Activated CD8-positive, alpha-beta T cell treated with anti-CD3 and anti-CD28 coated beads for 36 hours (primary cell): Measurements from ENCODE around the gene ACOX2. TPM values are rescaled to one million over a fixed set of nuclear protein-coding genes. Genes with fewer than 3 reads are reported as not detected.

Source experiments
- ATAC-seq: fragments of 200-7000 bp; cut with Tn5 transposase; one replicate; pipeline ENCODE4 v1.10.0; 2021; ENCODE audit warnings: mild to moderate bottlenecking, moderate library complexity
- CTCF ChIA-PET: fragments of 350-600 bp; sonication (Branson Sonifier 250); formaldehyde crosslinking; loops from one replicate; lab custom pipeline; 2021; ENCODE audit warnings: antibody characterized with exemption; lab: Charles Lee
- POLR2A ChIA-PET: fragments of 350-600 bp; sonication (Branson Sonifier 250); formaldehyde crosslinking; loops from one replicate; lab custom pipeline; 2021; ENCODE audit warnings: antibody characterized with exemption; lab: Charles Lee
- DNase-seq: peaks from one replicate; pipeline ENCODE4 v3.0.0-alpha.2; 2020
- H3K27ac Mint-ChIP-seq: one replicate; pipeline ENCODE4 v1.8.0; 2021; ENCODE audit warnings: mild to moderate bottlenecking, mixed read lengths
- H3K27me3 Mint-ChIP-seq: one replicate; pipeline ENCODE4 v1.8.0; 2021; ENCODE audit warnings: mixed read lengths
- H3K36me3 Mint-ChIP-seq: one replicate; pipeline ENCODE4 v1.8.0; 2021; ENCODE audit warnings: low read depth, mixed read lengths
- H3K4me1 Mint-ChIP-seq: one replicate; pipeline ENCODE4 v1.8.0; 2021; ENCODE audit warnings: low read depth, mixed read lengths
- H3K4me3 Mint-ChIP-seq: one replicate; pipeline ENCODE4 v1.8.0; 2021; ENCODE audit warnings: mild to moderate bottlenecking, moderate library complexity, mixed read lengths
- H3K9me3 Mint-ChIP-seq: one replicate; pipeline ENCODE4 v1.8.0; 2021; ENCODE audit warnings: mixed read lengths
- intact Hi-C: fragments of 100-400 bp; cut with micrococcal nuclease; formaldehyde crosslinking; loops from one replicate; pipeline ENCODE4 v1.10.0; 2022
- total RNA-seq, 2 experiments: library from RNA; stranded (reverse); gene quantifications; one replicate each; pipeline ENCODE4 v1.2.3, GENCODE V29; 2021
- TF ChIP-seq, protein P1 (sequence below): fragments of 200-600 bp; IDR thresholded peaks from one replicate; pipeline ENCODE4 v1.8.0; 2022; ENCODE audit warnings: antibody characterized with exemption, mild to moderate bottlenecking

ACOX2 gene
- total RNA-seq, 2 experiments from 2014 or later: not detected

DNA sequence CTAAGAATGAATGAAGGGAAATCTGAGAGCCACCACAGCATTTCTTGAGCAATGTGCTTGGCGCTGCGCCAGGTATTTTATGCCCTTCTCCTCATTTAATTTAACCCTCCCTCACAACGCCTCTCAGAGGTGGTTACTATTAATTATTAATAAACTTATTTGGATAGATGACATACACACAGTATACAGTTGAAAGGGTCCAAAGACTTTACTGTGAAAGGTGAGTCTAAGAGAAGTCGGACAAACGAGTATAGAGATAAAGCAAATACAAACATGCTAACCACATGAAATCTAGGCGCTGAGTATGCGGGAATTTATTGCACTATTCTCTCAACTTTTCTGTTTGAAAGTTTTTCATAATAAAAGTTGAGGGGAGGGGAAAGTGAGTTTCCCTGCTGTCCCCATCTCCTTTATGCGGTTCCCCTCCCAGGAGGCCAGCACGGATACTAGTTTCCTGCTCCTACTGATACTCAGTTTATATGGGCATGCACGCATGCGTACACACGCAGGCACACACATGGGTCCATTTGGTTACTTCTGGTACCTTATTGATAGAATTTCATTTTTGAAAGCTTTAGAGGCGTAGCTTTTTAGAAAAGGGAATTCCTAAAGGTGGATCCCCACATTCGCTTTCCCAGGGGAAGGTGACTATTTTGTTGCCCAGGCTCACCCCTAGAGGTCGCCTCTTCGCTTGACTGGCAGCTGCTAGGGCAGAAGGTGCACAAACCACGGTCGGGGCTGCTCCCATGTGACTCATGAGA lies 73.6 kb downstream of the ACOX2 start:
- ChIA-PET CTCF (interaction anchor here (0.7 to 3.7 kb wide), 17 partner anchors 8 to 167 kb away, joined by 3 to 30 read pairs (median 4); partner anchors contain the start of gene KCTD6), POLR2A (interaction anchor here (1.0 to 1.5 kb wide), 2 partner anchors 9 to 27 kb away, joined by 3 to 4 read pairs; no protein-coding TSS in a partner anchor)
- Mint-ChIP-seq H3K4me3 (peak overlapping the region; percentile 31), H3K4me1 (peaks cover 14% of the 10 kb centered on the region), H3K27ac (no peak overlapping the region), H3K36me3 (no peaks in the 10 kb centered on the region), H3K9me3 (no peaks in the 10 kb centered on the region), H3K27me3 (no peaks in the 10 kb centered on the region)
- intact Hi-C loops: loop anchor here (2.0 to 5.0 kb wide), 2 partner anchors 34 to 69 kb away; no protein-coding TSS in a partner anchor
- ATAC-seq: peak; percentile 97
- DNase-seq: peak; percentile 90
- TF ChIP-seq, protein P1, sequence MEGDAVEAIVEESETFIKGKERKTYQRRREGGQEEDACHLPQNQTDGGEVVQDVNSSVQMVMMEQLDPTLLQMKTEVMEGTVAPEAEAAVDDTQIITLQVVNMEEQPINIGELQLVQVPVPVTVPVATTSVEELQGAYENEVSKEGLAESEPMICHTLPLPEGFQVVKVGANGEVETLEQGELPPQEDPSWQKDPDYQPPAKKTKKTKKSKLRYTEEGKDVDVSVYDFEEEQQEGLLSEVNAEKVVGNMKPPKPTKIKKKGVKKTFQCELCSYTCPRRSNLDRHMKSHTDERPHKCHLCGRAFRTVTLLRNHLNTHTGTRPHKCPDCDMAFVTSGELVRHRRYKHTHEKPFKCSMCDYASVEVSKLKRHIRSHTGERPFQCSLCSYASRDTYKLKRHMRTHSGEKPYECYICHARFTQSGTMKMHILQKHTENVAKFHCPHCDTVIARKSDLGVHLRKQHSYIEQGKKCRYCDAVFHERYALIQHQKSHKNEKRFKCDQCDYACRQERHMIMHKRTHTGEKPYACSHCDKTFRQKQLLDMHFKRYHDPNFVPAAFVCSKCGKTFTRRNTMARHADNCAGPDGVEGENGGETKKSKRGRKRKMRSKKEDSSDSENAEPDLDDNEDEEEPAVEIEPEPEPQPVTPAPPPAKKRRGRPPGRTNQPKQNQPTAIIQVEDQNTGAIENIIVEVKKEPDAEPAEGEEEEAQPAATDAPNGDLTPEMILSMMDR: peak; percentile 95

DNA sequence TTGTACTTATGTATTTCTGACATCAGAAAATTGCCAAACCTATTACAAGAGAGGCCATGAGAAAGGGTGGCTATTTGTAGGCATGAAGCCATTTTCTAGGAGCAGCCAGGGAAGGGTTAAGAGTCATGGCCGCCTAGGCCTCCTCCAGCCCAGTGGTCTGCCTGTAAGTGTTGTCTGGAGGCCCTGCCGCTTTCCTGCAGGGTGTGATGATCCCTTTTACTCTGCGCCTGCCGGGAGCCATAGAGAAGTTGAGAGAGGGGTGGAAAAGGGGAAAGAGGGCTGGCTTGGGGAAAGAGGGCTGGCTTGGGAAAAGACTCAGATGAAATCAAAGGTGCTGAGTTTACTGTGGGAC lies 74.2 kb downstream of the ACOX2 start:
- intact Hi-C loops: loop anchor here (2.0 to 5.0 kb wide), 2 partner anchors 34 to 70 kb away; no protein-coding TSS in a partner anchor
- DNase-seq: no peak
- no peak for ATAC-seq
- peaks cover 14% of the 10 kb centered on the region for H3K4me1 Mint-ChIP-seq
- H3K27ac Mint-ChIP-seq: no peak overlapping the region
- TF ChIP-seq, protein P1: no peak
- no peaks in the 10 kb centered on the region for H3K27me3 Mint-ChIP-seq
- H3K36me3 Mint-ChIP-seq: no peaks in the 10 kb centered on the region
- ChIA-PET POLR2A (no interaction called here), CTCF (no interaction called here)
- no peaks in the 10 kb centered on the region for H3K9me3 Mint-ChIP-seq
- no peak overlapping the region for H3K4me3 Mint-ChIP-seq

DNA sequence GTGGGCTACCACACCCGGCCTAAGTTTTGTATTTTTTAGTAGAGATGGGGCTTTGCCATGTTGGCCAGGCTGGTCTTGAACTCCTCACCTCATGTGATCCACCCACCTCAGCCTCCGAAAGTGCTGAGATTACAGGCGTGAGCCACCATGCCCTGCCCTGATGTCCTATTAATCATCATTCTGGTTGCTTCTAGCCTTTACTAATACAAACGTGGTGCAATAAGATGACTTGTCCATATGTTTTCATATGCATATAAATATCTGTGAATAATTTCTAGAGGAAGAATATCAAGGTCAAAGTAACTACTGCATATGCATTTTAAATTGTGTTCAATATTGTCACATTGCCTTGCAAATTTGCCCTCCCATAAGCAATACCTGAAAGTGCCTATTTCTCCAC lies 77.8 kb downstream of the ACOX2 start:
- no peak for ATAC-seq
- DNase-seq: no peak
- intact Hi-C loops: no loop called here
- H3K27me3 Mint-ChIP-seq: no peaks in the 10 kb centered on the region
- H3K4me1 Mint-ChIP-seq: peaks cover 9% of the 10 kb centered on the region
- POLR2A ChIA-PET: no interaction called here
- peaks cover 7% of the 10 kb centered on the region for H3K36me3 Mint-ChIP-seq
- H3K9me3 Mint-ChIP-seq: peaks cover 11% of the 10 kb centered on the region
- CTCF ChIA-PET: no interaction called here
- no peak overlapping the region for H3K27ac Mint-ChIP-seq
- TF ChIP-seq, protein P1: no peak
- H3K4me3 Mint-ChIP-seq: no peak overlapping the region

Other genes starting within 250 kb of the ACOX2 start
- gene RPP14, start 230.9 kb downstream of the ACOX2 start, total RNA-seq: 10 to 100 TPM; 16.1 to 18.0 TPM
- gene HTD2, start 230.7 kb downstream of the ACOX2 start, total RNA-seq: 1 to 10 TPM; 8.4 to 9.6 TPM
- 10 to 100 TPM; 22.2 to 23.6 TPM for gene PXK, start 204.3 kb downstream of the ACOX2 start, total RNA-seq
- gene PDHB, start 103.4 kb downstream of the ACOX2 start, total RNA-seq: 10 to 100 TPM; 53.9 to 58.8 TPM
- gene KCTD6, start 45.1 kb downstream of the ACOX2 start, total RNA-seq: 1 to 10 TPM; 5.6 to 5.8 TPM
- gene FAM107A, start 40.2 kb upstream of the ACOX2 start, total RNA-seq: not detected
- not detected for gene FAM3D, start 129.6 kb upstream of the ACOX2 start, total RNA-seq